HEK293 (cell line): Measurements from ENCODE around the gene RIPOR1.

ENCODE experiments used
- CTCF ChIP-seq: fragments of 450-650 bp; formaldehyde crosslinking; IDR thresholded peaks from 2 replicates; pipeline ENCODE4 v1.5.1; 2016; ENCODE audit warnings: missing biosample characterization, missing genetic modification characterization
- ZNF645 ChIP-seq: fragments of 450-650 bp; formaldehyde crosslinking; IDR thresholded peaks from 2 replicates; pipeline ENCODE4; 2016; ENCODE audit warnings: missing biosample characterization, missing genetic modification characterization

- TF ChIP-seq CTCF = no peak
- no peak for TF ChIP-seq ZNF645
Measured at GRCh38 chr16:67526149-67526791, 2.4 kb upstream of the RIPOR1 start.
